ENCODE measurements around the gene MAGEF1. TPM values are rescaled to one million over a fixed set of nuclear protein-coding genes. Genes with fewer than 3 reads are reported as not detected.

MAGEF1 gene
- total RNA-seq, 2 donors from 2014 or later, result 50.2 to 71.6 TPM

- intact Hi-C loops (cut with DNase I), result no loop called here
- DNase-seq (ENCODE audit: low spot score), result no peak
- H3K27me3 ChIP-seq (replicated peaks; ENCODE audit: insufficient read depth), result no peaks in the 10 kb centered on the region
- no peaks in the 10 kb centered on the region for H3K4me1 ChIP-seq (replicated peaks)
- H3K36me3 ChIP-seq, result no peaks in the 10 kb centered on the region
- H3K4me3 ChIP-seq, result no peak overlapping the region
- 83% methylated on average over 4 of the region's 4 CpGs for WGBS
- no peaks in the 10 kb centered on the region for H3K9me3 ChIP-seq
- TF ChIP-seq CTCF (IDR thresholded peaks at IDR 0.05) (no peak), POLR2A (IDR thresholded peaks at IDR 0.05) (no peak), POLR2AphosphoS5 (IDR thresholded peaks at IDR 0.05) (no peak)
- no peak overlapping the region for H3K27ac ChIP-seq
Observed at GRCh38 chr3:184738982-184739381, 27.1 kb upstream of the MAGEF1 start.

- no peaks in the 10 kb centered on the region for H3K27me3 ChIP-seq (replicated peaks; ENCODE audit: insufficient read depth)
- H3K4me1 ChIP-seq (replicated peaks), result no peaks in the 10 kb centered on the region
- TF ChIP-seq POLR2AphosphoS5 (IDR thresholded peaks at IDR 0.05) (no peak), POLR2A (IDR thresholded peaks at IDR 0.05) (no peak), CTCF (IDR thresholded peaks at IDR 0.05) (no peak)
- DNase-seq (ENCODE audit: low spot score), result no peak
- H3K27ac ChIP-seq, result no peak overlapping the region
- no peak overlapping the region for H3K4me3 ChIP-seq
- no peaks in the 10 kb centered on the region for H3K9me3 ChIP-seq
- WGBS, result 40% methylated on average over 8 of the region's 8 CpGs
- intact Hi-C loops (cut with DNase I), result no loop called here
- H3K36me3 ChIP-seq, result no peaks in the 10 kb centered on the region
Observed at GRCh38 chr3:184738506-184738890, 26.6 kb upstream of the MAGEF1 start.

GRCh38 chr3:184737641-184738505 lies 26.0 kb upstream of the MAGEF1 start:
- TF ChIP-seq POLR2A (IDR thresholded peaks at IDR 0.05) (no peak), CTCF (IDR thresholded peaks at IDR 0.05) (no peak), POLR2AphosphoS5 (IDR thresholded peaks at IDR 0.05) (no peak)
- intact Hi-C loops (cut with DNase I), result no loop called here
- Histone ChIP-seq H3K4me3 (no peak overlapping the region), H3K27ac (no peak overlapping the region), H3K27me3 (replicated peaks; ENCODE audit: insufficient read depth) (no peaks in the 10 kb centered on the region), H3K9me3 (no peaks in the 10 kb centered on the region), H3K4me1 (replicated peaks) (no peaks in the 10 kb centered on the region), H3K36me3 (no peaks in the 10 kb centered on the region)
- 38% methylated on average over 15 of the region's 15 CpGs for WGBS
- DNase-seq (ENCODE audit: low spot score), result peak; percentile 20

GRCh38 chr3:184737063-184737462 lies 25.2 kb upstream of the MAGEF1 start:
- DNase-seq (ENCODE audit: low spot score), result no peak
- H3K27ac ChIP-seq, result no peak overlapping the region
- WGBS, result 91% methylated on average over 3 of the region's 3 CpGs

More at GRCh38 chr3:184737063-184737462, 25.2 kb upstream of the MAGEF1 start:
- Histone ChIP-seq H3K9me3 (no peaks in the 10 kb centered on the region), H3K4me3 (no peak overlapping the region), H3K27me3 (replicated peaks; ENCODE audit: insufficient read depth) (no peaks in the 10 kb centered on the region), H3K36me3 (no peaks in the 10 kb centered on the region), H3K4me1 (replicated peaks) (no peaks in the 10 kb centered on the region)
- TF ChIP-seq CTCF (IDR thresholded peaks at IDR 0.05), result no peak
- TF ChIP-seq POLR2AphosphoS5 (IDR thresholded peaks at IDR 0.05), result no peak
- no peak for TF ChIP-seq POLR2A (IDR thresholded peaks at IDR 0.05)
- intact Hi-C loops (cut with DNase I), result no loop called here
